CD14-positive monocyte (primary cell): ENCODE measurements around the gene LTB4R. TPM values are rescaled to one million over a fixed set of nuclear protein-coding genes. Genes with fewer than 3 reads are reported as not detected.
A peak's percentile ranks its signal among the peaks of the same experiment; 100 is the strongest.

Experiments
- DNase-seq, 3 donors: peaks; one replicate each; pipeline ENCODE4 v3.0.0-alpha.2; 2011 to 2022
- H2AFZ ChIP-seq: 2 replicates; pipeline ENCODE4 v1.6.0; 2012; ENCODE audit warnings: mild to moderate bottlenecking, low read depth, low read length, inconsistent platforms; ENCODE audit not compliant: insufficient read depth, poor library complexity, severe bottlenecking
- H3K27ac ChIP-seq, 2 donors: 1 replicate in 1 of 2; 2 replicates in 1 of 2; pipeline ENCODE4 v1.5.1; 2012 to 2013; ENCODE audit warnings: low read length in 2 of 2, control low read depth in 1 of 2, inconsistent platforms in 1 of 2, low read depth in 1 of 2, mild to moderate bottlenecking in 1 of 2
- H3K27me3 ChIP-seq, 2 donors: one replicate each; pipeline versions ENCODE4 v1.6.0 to v1.6.1; 2011 to 2013; ENCODE audit warnings: low read length in 2 of 2; ENCODE audit not compliant: control insufficient read depth in 2 of 2, insufficient read depth in 2 of 2
- H3K36me3 ChIP-seq, 2 donors: replicated peaks in 1 of 2; 1 replicate in 1 of 2; 2 replicates in 1 of 2; pipeline versions ENCODE4 v1.5.1 to v1.6.1; 2012 to 2013; ENCODE audit warnings: low read length in 2 of 2, control low read depth in 1 of 2, inconsistent platforms in 1 of 2, mild to moderate bottlenecking in 1 of 2; ENCODE audit not compliant: insufficient read depth in 2 of 2, control insufficient read depth in 1 of 2
- H3K4me1 ChIP-seq, 2 donors: 1 replicate in 1 of 2; 2 replicates in 1 of 2; pipeline versions ENCODE4 v1.5.1 to v1.6.1; 2012 to 2013; ENCODE audit warnings: low read length in 2 of 2, control low read depth in 1 of 2, inconsistent platforms in 1 of 2, mild to moderate bottlenecking in 1 of 2, moderate library complexity in 1 of 2; ENCODE audit not compliant: insufficient read depth in 2 of 2, control insufficient read depth in 1 of 2
- H3K4me2 ChIP-seq: replicated peaks from 2 replicates; pipeline ENCODE3; 2012; ENCODE audit warnings: low read length, moderate library complexity, mild to moderate bottlenecking; ENCODE audit not compliant: poor library complexity, severe bottlenecking; ENCODE audit errors: extremely low read depth
- H3K4me3 ChIP-seq, 3 experiments: fragments of 200-600 bp in 1 of 3; sonication (generic) in 1 of 3; replicated peaks in 1 of 3; 1 replicate in 2 of 3; 2 replicates in 1 of 3; pipeline ENCODE4 v1.5.1; 2011 to 2013; ENCODE audit warnings: low read length in 3 of 3, mild to moderate bottlenecking in 3 of 3, control low read depth in 2 of 3, low read depth in 2 of 3, inconsistent platforms in 1 of 3, moderate library complexity in 1 of 3
- H3K79me2 ChIP-seq: 2 replicates; pipeline ENCODE4 v1.6.0; 2012; ENCODE audit warnings: mild to moderate bottlenecking, control low read depth, inconsistent platforms, low read length, moderate library complexity; ENCODE audit not compliant: insufficient read depth
- H3K9ac ChIP-seq: 2 replicates; pipeline ENCODE4 v1.6.0; 2017; ENCODE audit warnings: low read length, mild to moderate bottlenecking; ENCODE audit not compliant: insufficient read depth, poor library complexity, severe bottlenecking
- H3K9me3 ChIP-seq, 2 donors: replicated peaks in 1 of 2; 1 replicate in 1 of 2; 2 replicates in 1 of 2; pipeline versions ENCODE4 v1.5.1 to v1.6.1; 2012 to 2013; ENCODE audit warnings: low read length in 2 of 2, control low read depth in 1 of 2; ENCODE audit not compliant: control insufficient read depth in 1 of 2, insufficient read depth in 1 of 2
- H4K20me1 ChIP-seq: 2 replicates; pipeline ENCODE4 v1.6.0; 2012; ENCODE audit warnings: mild to moderate bottlenecking, low read length, control low read depth, moderate library complexity; ENCODE audit not compliant: insufficient read depth
- H3K27ac Mint-ChIP-seq, 7 donors: one replicate each; pipeline ENCODE4 v1.8.0; 2020; ENCODE audit warnings: mild to moderate bottlenecking in 7 of 7, mixed read lengths in 7 of 7, moderate library complexity in 6 of 7, inconsistent platforms in 2 of 7
- H3K27me3 Mint-ChIP-seq, 3 donors: one replicate each; pipeline ENCODE4 v1.8.0; 2021 to 2022; ENCODE audit warnings: low read depth in 3 of 3, mild to moderate bottlenecking in 3 of 3, mixed read lengths in 3 of 3, moderate library complexity in 3 of 3, inconsistent platforms in 1 of 3
- H3K36me3 Mint-ChIP-seq, 2 donors: one replicate each; pipeline ENCODE4 v1.8.0; 2020; ENCODE audit warnings: mixed read lengths in 2 of 2, inconsistent platforms in 1 of 2, mild to moderate bottlenecking in 1 of 2
- H3K4me1 Mint-ChIP-seq: one replicate; pipeline ENCODE4 v1.8.0; 2020; ENCODE audit warnings: mild to moderate bottlenecking, mixed read lengths
- H3K4me3 Mint-ChIP-seq, 2 donors: one replicate each; pipeline ENCODE4 v1.8.0; 2020; ENCODE audit warnings: mild to moderate bottlenecking in 2 of 2, mixed read lengths in 2 of 2, moderate library complexity in 1 of 2
- H3K9me3 Mint-ChIP-seq, 7 donors: one replicate each; pipeline ENCODE4 v1.8.0; 2020 to 2022; ENCODE audit warnings: mixed read lengths in 7 of 7, mild to moderate bottlenecking in 6 of 7, moderate library complexity in 6 of 7, inconsistent platforms in 2 of 7
- WGBS: methylation state at CpG from one replicate; pipeline ENCODE4 v1.1.5; 2013; ENCODE audit warnings: missing lambda C conversion rate; ENCODE audit not compliant: insufficient coverage; 5-methylcytosine and 5-hydroxymethylcytosine counted together
- intact Hi-C, 2 donors: fragments of 100-400 bp; cut with micrococcal nuclease; formaldehyde crosslinking; loops; one replicate each; pipeline versions ENCODE4 v1.15.0 to v1.15.1; 2023
- polyA plus RNA-seq, 3 donors: library from polyadenylated mRNA; depleted of rRNA in 1 of 3; unstranded in 2 of 3; stranded (reverse) in 1 of 3; fragments of 300-500 nt in 2 of 3; fragments of >200 nt in 1 of 3; fragmentation: Illumina TruSeq in 2 of 3; gene quantifications; 1 replicate in 2 of 3; 2 replicates in 1 of 3; pipeline ENCODE4 v1.2.3, GENCODE V29; 2012 to 2021
- TF ChIP-seq, protein P1 (sequence below): fragments of 200-600 bp; IDR thresholded peaks from one replicate; pipeline ENCODE4 v1.8.0; 2022; ENCODE audit warnings: antibody characterized with exemption, mild to moderate bottlenecking

The LTB4R gene
- polyA plus RNA-seq, 3 donors, result 51.5 to 98.5 (median 87.3) TPM

DNA sequence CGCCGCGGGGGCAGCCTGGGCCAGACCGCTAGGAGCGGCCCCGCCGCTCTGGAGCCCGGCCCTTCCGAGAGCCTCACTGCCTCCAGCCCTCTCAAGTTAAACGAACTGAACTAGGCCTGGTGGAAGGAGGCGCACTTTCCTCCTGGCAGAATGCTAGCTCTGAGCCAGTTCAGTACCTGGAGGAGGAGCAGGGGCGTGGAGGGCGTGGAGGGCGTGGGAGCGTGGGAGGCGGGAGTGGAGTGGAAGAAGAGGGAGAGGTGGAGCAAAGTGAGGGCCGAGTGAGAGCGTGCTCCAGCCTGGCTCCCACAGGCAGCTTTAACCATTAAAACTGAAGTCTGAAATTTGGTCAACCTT, 5.3 kb downstream of the LTB4R start:
- H3K4me1 Mint-ChIP-seq, result peaks cover 82% of the 10 kb centered on the region
- Histone ChIP-seq H3K27ac (peak overlapping the region in 1 of 2 donors; percentile 15), H3K9me3 (no peaks in the 10 kb centered on the region), H3K9ac (no peak overlapping the region), H3K27me3 (no peaks in the 10 kb centered on the region), H3K4me2 (peak overlapping the region; percentile 93), H3K4me3 (peak overlapping the region in 1 of 3 experiments; percentile 16), H2AFZ (no peak overlapping the region), H4K20me1 (peaks cover 18% of the 10 kb centered on the region), H3K4me1 (peaks cover 74 to 80% of the 10 kb centered on the region in 2 donors), H3K79me2 (peaks cover 36% of the 10 kb centered on the region), H3K36me3 (no peaks in the 10 kb centered on the region)
- no peak overlapping the region for H3K4me3 Mint-ChIP-seq
- WGBS, result 96% methylated on average over 18 of the region's 18 CpGs
- H3K27ac Mint-ChIP-seq, result peak overlapping the region in 2 of 7 donors; percentile 11 to 39
- no peak for DNase-seq
- peaks cover 26 to 30% of the 10 kb centered on the region in 2 donors for H3K36me3 Mint-ChIP-seq
- H3K9me3 Mint-ChIP-seq, result peaks cover 0 to 4% (median 0%) of the 10 kb centered on the region in 7 donors
- intact Hi-C loops, result no loop called here
- peaks cover 1 to 6% (median 3%) of the 10 kb centered on the region in 3 donors for H3K27me3 Mint-ChIP-seq
- TF ChIP-seq, protein P1, sequence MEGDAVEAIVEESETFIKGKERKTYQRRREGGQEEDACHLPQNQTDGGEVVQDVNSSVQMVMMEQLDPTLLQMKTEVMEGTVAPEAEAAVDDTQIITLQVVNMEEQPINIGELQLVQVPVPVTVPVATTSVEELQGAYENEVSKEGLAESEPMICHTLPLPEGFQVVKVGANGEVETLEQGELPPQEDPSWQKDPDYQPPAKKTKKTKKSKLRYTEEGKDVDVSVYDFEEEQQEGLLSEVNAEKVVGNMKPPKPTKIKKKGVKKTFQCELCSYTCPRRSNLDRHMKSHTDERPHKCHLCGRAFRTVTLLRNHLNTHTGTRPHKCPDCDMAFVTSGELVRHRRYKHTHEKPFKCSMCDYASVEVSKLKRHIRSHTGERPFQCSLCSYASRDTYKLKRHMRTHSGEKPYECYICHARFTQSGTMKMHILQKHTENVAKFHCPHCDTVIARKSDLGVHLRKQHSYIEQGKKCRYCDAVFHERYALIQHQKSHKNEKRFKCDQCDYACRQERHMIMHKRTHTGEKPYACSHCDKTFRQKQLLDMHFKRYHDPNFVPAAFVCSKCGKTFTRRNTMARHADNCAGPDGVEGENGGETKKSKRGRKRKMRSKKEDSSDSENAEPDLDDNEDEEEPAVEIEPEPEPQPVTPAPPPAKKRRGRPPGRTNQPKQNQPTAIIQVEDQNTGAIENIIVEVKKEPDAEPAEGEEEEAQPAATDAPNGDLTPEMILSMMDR, result no peak

DNA sequence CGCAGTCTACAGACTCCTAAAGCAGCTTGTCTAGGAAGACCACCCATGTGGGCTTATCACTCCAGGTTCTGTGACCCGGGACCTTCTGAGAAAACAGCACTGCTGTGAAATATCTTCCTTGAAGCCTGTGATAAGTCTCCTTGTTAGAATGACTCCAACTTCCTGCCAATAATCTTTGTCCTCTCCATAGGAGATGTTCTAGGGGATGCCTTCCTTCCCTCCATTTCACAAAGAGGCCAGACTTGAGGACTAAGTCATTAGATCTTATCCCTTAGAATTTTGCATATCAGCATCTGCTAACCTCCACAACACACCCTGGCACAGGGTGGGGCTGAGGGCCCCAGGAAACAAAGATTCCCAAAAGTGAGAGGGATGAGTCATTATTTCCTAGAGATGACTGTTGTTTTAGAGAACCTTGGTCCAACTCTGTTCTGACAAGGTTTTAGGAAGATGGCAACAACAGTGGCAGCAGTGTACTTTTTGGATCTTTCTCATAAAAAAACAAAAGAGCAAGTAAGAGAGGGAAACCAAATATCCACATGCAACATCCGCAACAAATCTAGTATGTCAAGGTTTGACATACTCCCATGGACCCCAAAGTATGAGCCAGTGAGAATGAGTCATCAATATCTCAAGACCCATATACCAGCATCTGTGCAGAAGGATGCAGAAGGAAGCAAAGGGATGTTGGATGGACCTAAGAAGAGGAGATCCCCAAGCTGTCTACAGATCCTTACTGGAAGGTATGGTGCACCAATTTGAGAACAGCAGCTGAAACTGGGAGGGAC, 6.0 kb downstream of the LTB4R start:
- peak overlapping the region; percentile 93 for H3K4me2 ChIP-seq
- peaks cover 75% of the 10 kb centered on the region for H3K4me1 Mint-ChIP-seq
- no peak overlapping the region for H3K4me3 Mint-ChIP-seq

More for the DNA sequence above, 6.0 kb downstream of the LTB4R start:
- Histone ChIP-seq H3K9ac (no peak overlapping the region), H3K36me3 (no peaks in the 10 kb centered on the region), H3K4me1 (peaks cover 67 to 72% of the 10 kb centered on the region in 2 donors), H3K27ac (peak overlapping the region in 1 of 2 donors; percentile 15), H3K4me3 (peak overlapping the region in 1 of 3 experiments; percentile 16), H3K27me3 (no peaks in the 10 kb centered on the region), H3K79me2 (peaks cover 28% of the 10 kb centered on the region), H3K9me3 (no peaks in the 10 kb centered on the region), H2AFZ (no peak overlapping the region), H4K20me1 (peaks cover 18% of the 10 kb centered on the region)
- TF ChIP-seq, protein P1, result no peak
- intact Hi-C loops, result no loop called here
- peaks cover 0 to 4% (median 0%) of the 10 kb centered on the region in 7 donors for H3K9me3 Mint-ChIP-seq
- H3K27me3 Mint-ChIP-seq, result peaks cover 1 to 6% (median 3%) of the 10 kb centered on the region in 3 donors
- WGBS, result 80% methylated on average over 2 of the region's 3 CpGs
- DNase-seq, result peak in 2 of 3 donors; percentile 48 to 65
- H3K36me3 Mint-ChIP-seq, result peaks cover 26% of the 10 kb centered on the region in 2 donors
- peak overlapping the region in 5 of 7 donors; percentile 8 to 80 (median 58) for H3K27ac Mint-ChIP-seq
